ENCODE results near the gene EPS8L2.

EPS8L2 gene

GRCh38 chr11:693887-694562 is 12.0 kb upstream of the EPS8L2 start:
- Histone ChIP-seq H3K79me2 (ENCODE audit: insufficient read depth, low read depth) (peaks cover 56% of the 10 kb centered on the region), H3K36me3 (ENCODE audit: insufficient read depth) (no peaks in the 10 kb centered on the region), H3K4me2 (peak overlapping the region; percentile 51), H3K27ac (no peak overlapping the region; the same call in 1 of the 2 replicates), H3K9ac (no peak overlapping the region; the same call in 1 of the 2 replicates), H3K4me3 (IDR thresholded peaks at IDR 0.05; ENCODE audit: insufficient read depth, low read depth, low read length) (no peak overlapping the region), H2AFZ (ENCODE audit: low read depth) (no peak overlapping the region), H3K4me1 (ENCODE audit: low read depth, poor library complexity, severe bottlenecking) (peaks cover 30% of the 10 kb centered on the region), H3K27me3 (ENCODE audit: insufficient read depth, low read depth) (no peaks in the 10 kb centered on the region), H4K20me1 (ENCODE audit: insufficient read depth) (no peaks in the 10 kb centered on the region)
- TF ChIP-seq CTCF (conservative IDR thresholded peaks at IDR 0.05; ENCODE audit: low read depth, low read length) = no peak

- H2AFZ ChIP-seq (ENCODE audit: low read depth) = peak within 1 kb of the TSS; percentile 74
- peaks cover 30% of the 10 kb centered on the region for H3K4me1 ChIP-seq (ENCODE audit: low read depth, poor library complexity, severe bottlenecking)
- peak within 1 kb of the TSS; percentile 100 for H3K27ac ChIP-seq
- peaks cover 53% of the 10 kb centered on the region for H3K79me2 ChIP-seq (ENCODE audit: insufficient read depth, low read depth)
- H3K4me3 ChIP-seq (IDR thresholded peaks at IDR 0.05; ENCODE audit: insufficient read depth, low read depth, low read length) = no peak within 1 kb of the TSS
- no peak for TF ChIP-seq CTCF (conservative IDR thresholded peaks at IDR 0.05; ENCODE audit: low read depth, low read length)
- H3K36me3 ChIP-seq (ENCODE audit: insufficient read depth) = no peaks in the 10 kb centered on the region
- no peaks in the 10 kb centered on the region for H3K27me3 ChIP-seq (ENCODE audit: insufficient read depth, low read depth)
- peak within 1 kb of the TSS; percentile 99 for H3K9ac ChIP-seq
- no peaks in the 10 kb centered on the region for H4K20me1 ChIP-seq (ENCODE audit: insufficient read depth)
- H3K4me2 ChIP-seq = peak within 1 kb of the TSS; percentile 71
Measured at GRCh38 chr11:694563-695287, 11.3 kb upstream of the EPS8L2 start, which contains the start of gene DEAF1. Gene DEAF1 (minus strand): TSS chr11:695222. CDS start chr11:695047, 175 bp downstream.

GRCh38 chr11:695288-695537 is 10.8 kb upstream of the EPS8L2 start:
- Histone ChIP-seq H3K4me2 (no peak overlapping the region; the same call in 1 of the 2 replicates), H3K4me1 (ENCODE audit: low read depth, poor library complexity, severe bottlenecking) (peaks cover 30% of the 10 kb centered on the region), H3K9ac (peak overlapping the region; percentile 99), H4K20me1 (ENCODE audit: insufficient read depth) (no peaks in the 10 kb centered on the region), H3K36me3 (ENCODE audit: insufficient read depth) (no peaks in the 10 kb centered on the region), H3K4me3 (IDR thresholded peaks at IDR 0.05; ENCODE audit: insufficient read depth, low read depth, low read length) (no peak overlapping the region), H2AFZ (ENCODE audit: low read depth) (peak overlapping the region; percentile 74), H3K27me3 (ENCODE audit: insufficient read depth, low read depth) (no peaks in the 10 kb centered on the region), H3K27ac (peak overlapping the region; percentile 100), H3K79me2 (ENCODE audit: insufficient read depth, low read depth) (peaks cover 52% of the 10 kb centered on the region)
- no peak for TF ChIP-seq CTCF (conservative IDR thresholded peaks at IDR 0.05; ENCODE audit: low read depth, low read length)

- Histone ChIP-seq H3K4me1 (ENCODE audit: low read depth, poor library complexity, severe bottlenecking) (peaks cover 29% of the 10 kb centered on the region), H2AFZ (ENCODE audit: low read depth) (peak within 1 kb of the TSS; percentile 74)
- TF ChIP-seq CTCF (conservative IDR thresholded peaks at IDR 0.05; ENCODE audit: low read depth, low read length) = no peak
Measured at GRCh38 chr11:695538-696248, 10.3 kb upstream of the EPS8L2 start, which contains the start of gene TMEM80. Gene TMEM80 (plus strand): TSS chr11:695816. CDS start chr11:695828, 12 bp downstream.

More at GRCh38 chr11:695538-696248, 10.3 kb upstream of the EPS8L2 start, which contains the start of gene TMEM80:
- H3K4me3 ChIP-seq (IDR thresholded peaks at IDR 0.05; ENCODE audit: insufficient read depth, low read depth, low read length) = no peak within 1 kb of the TSS
- peak within 1 kb of the TSS; percentile 71 for H3K4me2 ChIP-seq
- no peaks in the 10 kb centered on the region for H4K20me1 ChIP-seq (ENCODE audit: insufficient read depth)
- no peaks in the 10 kb centered on the region for H3K36me3 ChIP-seq (ENCODE audit: insufficient read depth)
- peak within 1 kb of the TSS; percentile 100 for H3K27ac ChIP-seq
- H3K9ac ChIP-seq = peak within 1 kb of the TSS; percentile 99
- no peaks in the 10 kb centered on the region for H3K27me3 ChIP-seq (ENCODE audit: insufficient read depth, low read depth)
- peaks cover 49% of the 10 kb centered on the region for H3K79me2 ChIP-seq (ENCODE audit: insufficient read depth, low read depth)
